GM19452 (cell line): ENCODE measurements around the gene INSR.
"Not testable (repeated sequence)": the region's sequence is repeated elsewhere in the genome, so short reads cannot be mapped to it uniquely, and the experiment has no call there.

Source experiments
- ATAC-seq: cut with Tn5 transposase; IDR thresholded peaks from one replicate; pipeline ENCODE4 v1.9.1; 2021; ENCODE audit not compliant: unreplicated experiment

The INSR gene

DNA sequence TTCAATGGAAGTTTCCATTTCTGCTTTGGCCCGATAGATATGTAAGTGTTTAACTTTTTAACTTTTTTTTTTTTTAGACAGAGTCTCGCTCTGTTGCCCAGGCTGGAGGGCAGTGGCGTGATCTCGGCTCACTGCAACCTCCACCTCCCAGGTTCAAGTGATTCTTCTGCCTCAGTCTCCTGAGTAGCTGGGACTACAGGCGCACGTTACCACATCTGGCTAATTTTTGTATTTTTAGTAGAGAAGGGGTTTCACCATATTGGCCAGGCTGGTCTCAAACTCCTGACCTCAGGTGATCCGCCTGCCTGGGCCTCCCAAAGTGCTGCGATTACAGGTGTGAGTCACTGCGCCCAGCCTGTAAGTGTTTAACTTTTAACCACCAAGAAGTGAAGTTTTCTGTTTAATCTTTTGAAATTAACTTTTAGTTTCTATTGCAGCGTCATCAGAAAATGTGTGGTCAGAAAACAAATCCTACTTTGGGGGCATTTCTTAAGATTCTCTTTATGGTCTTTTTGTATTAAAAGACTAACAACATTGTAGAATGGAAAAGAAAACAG lies 147.0 kb downstream of the INSR start:
- not testable (repeated sequence) for ATAC-seq

DNA sequence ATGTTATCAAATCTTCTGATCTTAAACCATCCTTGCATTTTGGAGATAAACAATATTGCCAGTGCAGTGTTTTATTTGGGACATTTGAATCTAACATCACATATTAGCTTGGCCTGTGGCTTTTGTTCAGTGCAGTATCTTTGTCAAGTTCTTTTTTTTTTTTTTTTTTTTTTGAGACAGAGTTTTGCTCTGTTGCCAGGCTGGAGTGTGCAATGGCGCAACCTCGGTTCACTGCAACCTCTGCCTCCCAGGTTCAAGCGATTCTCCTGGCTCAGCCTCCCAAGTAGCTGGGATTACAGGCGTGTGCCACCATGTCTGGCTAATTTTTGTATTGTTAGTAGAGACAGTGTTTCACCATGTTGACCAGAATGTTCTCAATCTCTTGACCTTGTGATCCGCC lies 148.1 kb downstream of the INSR start:
- ATAC-seq: not testable (repeated sequence)

- ATAC-seq: no peak
These were observed 148.7 kb downstream of the INSR start for GRCh38 chr19:7145494-7145893.

- no peak for ATAC-seq
These were observed 151.4 kb downstream of the INSR start for GRCh38 chr19:7142771-7143170.

DNA sequence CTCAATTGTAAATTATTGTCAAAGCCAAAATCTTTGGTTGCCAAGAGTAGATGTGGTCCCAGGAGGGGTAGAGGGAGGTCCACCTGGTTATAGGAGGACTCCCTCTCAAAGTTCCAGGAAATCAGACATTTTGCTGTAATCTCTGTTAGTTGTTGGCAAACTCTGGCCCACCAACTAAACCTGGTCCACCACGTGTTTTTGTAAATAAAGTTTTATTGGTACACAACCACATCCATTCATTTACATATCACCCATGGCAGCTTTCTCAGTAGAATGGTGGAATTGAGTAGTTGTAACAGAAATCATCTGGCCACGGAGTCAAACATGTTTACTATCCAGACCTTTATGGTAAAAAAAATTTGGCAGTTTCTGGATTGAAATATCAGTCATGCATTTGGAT lies 154.1 kb downstream of the INSR start:
- ATAC-seq: no peak

GRCh38 chr19:7139095-7139494 lies 155.1 kb downstream of the INSR start:
- no peak for ATAC-seq

DNA sequence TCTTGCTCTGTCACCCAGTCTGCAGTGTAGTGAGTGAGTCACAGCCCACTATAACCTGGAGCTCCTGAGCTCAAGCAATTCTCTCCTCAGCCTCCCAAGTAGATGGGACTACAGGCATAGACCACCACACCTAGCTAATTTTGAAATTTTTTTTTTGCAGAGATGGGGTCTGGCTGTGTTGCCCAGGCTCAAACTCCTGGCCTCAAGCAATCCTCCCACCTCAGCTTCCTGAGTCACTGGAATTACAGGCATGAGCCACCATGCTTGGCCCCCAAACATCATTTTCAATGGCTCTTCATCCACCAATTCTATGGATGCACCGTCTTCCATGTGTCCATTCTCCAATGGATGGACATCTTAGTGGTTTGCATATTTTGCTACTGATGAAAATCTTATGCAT lies 155.8 kb downstream of the INSR start:
- ATAC-seq: no peak

DNA sequence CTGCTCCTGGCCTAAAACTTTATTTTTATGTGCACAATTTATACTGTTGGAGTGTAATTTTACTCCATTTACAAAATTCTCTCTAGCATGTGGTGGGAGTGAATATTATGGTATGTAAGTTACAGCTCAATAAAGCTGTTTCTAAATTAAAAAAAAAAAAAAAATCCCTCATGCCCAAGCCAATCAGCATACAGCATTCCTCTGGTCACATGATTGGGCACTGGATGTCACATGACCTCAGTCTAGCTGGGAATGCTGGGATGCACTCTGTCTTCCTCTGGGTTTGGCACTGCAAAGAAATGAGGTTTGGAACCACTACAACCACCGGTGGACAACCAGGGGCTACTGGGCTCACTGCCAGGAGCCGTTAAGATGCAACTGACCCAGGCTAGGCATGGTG lies 157.1 kb downstream of the INSR start:
- no peak for ATAC-seq

GRCh38 chr19:7132054-7132453 lies 162.2 kb downstream of the INSR start:
- no peak for ATAC-seq

GRCh38 chr19:7130043-7130442 lies 164.2 kb downstream of the INSR start:
- no peak for ATAC-seq

- ATAC-seq: no peak
These were observed 168.1 kb downstream of the INSR start for GRCh38 chr19:7126132-7126531.

- no peak for ATAC-seq
These were observed 169.0 kb downstream of the INSR start for GRCh38 chr19:7125221-7125620.

DNA sequence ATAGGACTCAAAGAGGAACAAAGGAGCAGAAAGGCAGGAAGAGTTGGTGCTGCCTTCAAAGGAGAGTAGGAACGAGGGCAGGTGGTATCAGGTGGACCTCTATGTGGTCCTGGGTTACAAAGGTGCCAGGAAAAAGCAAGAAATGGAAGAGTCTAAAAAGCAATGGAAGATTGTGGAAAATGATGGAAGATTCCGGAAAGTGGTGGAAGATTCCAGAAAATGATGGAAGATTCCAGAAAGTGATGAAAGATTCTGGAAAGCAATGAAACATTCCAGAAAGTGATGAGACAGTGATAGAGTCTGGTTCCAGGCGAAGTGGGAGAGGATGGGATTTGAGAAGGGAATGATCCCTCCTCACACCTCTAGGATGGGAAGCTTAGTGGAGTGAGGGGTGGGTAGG lies 169.4 kb downstream of the INSR start:
- ATAC-seq: no peak

GRCh38 chr19:7122701-7123100 lies 171.5 kb downstream of the INSR start:
- ATAC-seq: no peak

GRCh38 chr19:7120499-7120898 lies 173.7 kb downstream of the INSR start:
- no peak for ATAC-seq

- no peak for ATAC-seq
These were observed 174.6 kb downstream of the INSR start for GRCh38 chr19:7119582-7119981.

DNA sequence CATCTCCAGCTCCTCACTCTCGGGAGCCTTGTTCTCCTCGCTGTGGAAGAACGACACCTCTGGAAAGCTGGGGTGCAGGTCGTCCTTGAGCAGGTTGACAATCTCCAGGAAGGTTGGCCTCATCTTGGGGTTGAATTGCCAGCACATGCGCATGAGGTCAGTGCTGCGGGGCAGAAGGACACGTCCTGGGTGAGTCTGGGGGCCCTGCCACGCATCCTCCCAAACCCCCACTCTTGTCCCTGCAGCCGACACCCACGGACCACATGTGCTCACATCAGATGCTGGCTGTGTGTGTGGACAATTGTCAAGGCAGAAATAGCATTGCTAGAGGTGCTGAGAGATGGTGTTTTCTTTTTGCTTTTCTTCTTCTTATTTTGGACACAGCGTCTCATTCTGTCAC lies 177.0 kb downstream of the INSR start:
- ATAC-seq: no peak

GRCh38 chr19:7115721-7116120 lies 178.5 kb downstream of the INSR start:
- ATAC-seq: no peak

DNA sequence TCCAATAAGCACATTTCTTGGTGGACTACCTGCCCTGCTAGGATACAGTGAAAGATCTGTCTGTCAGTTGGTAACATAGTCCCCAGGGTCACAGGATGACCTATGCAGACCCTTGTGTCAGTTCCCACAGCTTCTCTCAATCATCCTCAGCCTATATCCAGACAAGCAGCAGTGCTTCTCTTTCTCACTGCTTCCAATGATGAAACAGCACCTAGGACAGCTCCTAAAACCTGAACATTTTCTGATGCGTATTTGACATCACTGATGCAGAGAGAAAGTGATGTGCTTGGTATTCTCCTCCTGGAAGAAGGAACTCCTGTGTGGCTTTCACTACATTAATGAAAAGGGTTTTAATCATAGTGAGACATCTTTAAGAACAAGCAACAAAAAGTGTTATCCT lies 181.0 kb downstream of the INSR start:
- no peak for ATAC-seq

- ATAC-seq: no peak
These were observed 181.5 kb downstream of the INSR start for GRCh38 chr19:7112675-7113074.

DNA sequence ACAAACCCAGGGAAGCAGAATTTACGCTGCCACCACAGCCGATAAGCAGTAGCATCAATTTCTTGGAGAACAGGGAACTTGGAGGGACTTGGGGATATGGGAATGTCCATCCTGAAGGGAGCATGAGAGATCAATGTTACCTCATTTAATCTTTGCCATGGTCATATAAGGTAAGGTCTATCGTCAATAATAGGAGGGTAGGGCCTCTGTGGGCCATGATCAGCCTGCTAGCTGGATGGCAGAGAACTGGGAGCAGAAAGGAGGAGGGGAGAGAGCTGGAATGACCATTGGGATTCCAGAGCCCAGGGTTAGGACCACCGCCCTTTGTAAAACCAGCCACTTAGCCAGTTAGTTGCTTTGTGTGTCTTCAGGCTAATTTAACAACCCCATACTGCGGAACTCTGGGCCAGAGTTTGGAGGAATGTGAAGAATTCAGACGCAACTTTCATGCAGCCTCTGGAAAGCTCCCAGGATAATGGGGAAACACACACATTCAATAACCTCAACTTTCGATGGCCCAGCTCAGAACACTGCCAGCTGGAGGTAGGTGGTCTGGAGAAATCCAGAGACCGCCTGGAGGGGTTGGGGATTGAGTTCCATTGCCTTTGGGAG lies 184.4 kb downstream of the INSR start:
- ATAC-seq: no peak

DNA sequence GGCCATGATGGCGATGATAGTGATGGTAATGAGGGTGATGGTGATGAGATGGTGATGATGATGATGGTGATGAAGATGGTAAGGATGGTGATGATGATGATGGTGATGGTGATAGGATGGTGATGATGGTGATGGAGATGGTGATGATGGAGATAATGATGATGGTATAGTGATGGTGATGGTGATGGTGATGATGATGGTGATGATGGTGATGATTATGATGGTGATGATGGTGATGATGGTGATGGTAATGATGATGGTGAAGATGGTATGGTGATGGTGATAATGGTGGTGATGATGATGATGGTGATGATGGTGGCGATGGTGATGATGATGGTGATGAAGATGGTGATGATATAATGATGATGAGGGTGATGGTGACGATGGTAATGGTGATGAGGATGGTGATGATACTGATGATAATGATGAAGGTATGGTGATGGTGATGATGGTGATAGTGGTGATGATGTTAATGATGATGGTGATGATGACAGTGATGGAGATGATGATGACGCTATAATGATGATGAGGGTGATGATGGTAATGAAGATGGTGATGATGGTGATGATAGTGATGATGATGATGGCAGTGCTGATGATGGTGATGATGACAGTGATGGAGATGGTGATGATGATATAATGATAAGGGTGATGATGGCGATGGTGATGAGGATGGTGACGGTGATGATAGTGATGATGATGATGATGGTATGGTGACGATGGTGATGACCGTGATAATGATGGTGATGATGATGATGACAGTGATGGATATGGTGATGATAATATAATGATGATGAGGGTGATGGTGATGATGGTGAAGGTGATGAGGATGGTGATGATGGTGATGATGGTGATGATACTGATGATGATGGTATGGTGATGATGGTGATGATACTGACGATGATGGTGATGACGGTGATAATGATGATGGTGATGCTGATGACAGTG lies 187.2 kb downstream of the INSR start:
- ATAC-seq: no peak
